ENCODE data around the gene DDC. TPM values are rescaled to one million over a fixed set of nuclear protein-coding genes. Genes with fewer than 3 reads are reported as not detected.
"Not testable (repeated sequence)": the region's sequence is repeated elsewhere in the genome, so short reads cannot be mapped to it uniquely, and the experiment has no call there.

The DDC gene
- polyA plus RNA-seq, 3 donors, result 64.7 to 86.3 (median 75.1) TPM

GRCh38 chr7:50475340-50475739, 89.9 kb downstream of the DDC start:
- DNase-seq (ENCODE audit: extremely low read depth in 1 of 11, low read depth in 9 of 11, low spot score in 4 of 11), result no peak

- DNase-seq (ENCODE audit: extremely low read depth in 1 of 11, low read depth in 9 of 11, low spot score in 4 of 11), result no peak
Measured at GRCh38 chr7:50474382-50475160, 90.6 kb downstream of the DDC start.

GRCh38 chr7:50473531-50473930, 91.7 kb downstream of the DDC start:
- DNase-seq (ENCODE audit: extremely low read depth in 1 of 11, low read depth in 9 of 11, low spot score in 4 of 11), result no peak

GRCh38 chr7:50472427-50472826, 92.8 kb downstream of the DDC start:
- DNase-seq (ENCODE audit: extremely low read depth in 1 of 11, low read depth in 9 of 11, low spot score in 4 of 11), result no peak

GRCh38 chr7:50471970-50472369, 93.2 kb downstream of the DDC start:
- DNase-seq (ENCODE audit: extremely low read depth in 1 of 11, low read depth in 9 of 11, low spot score in 4 of 11), result no peak

GRCh38 chr7:50470250-50471163, 94.7 kb downstream of the DDC start:
- DNase-seq (ENCODE audit: extremely low read depth in 1 of 11, low read depth in 9 of 11, low spot score in 4 of 11), result no peak

GRCh38 chr7:50469181-50469580, 96.0 kb downstream of the DDC start:
- no peak for DNase-seq (ENCODE audit: extremely low read depth in 1 of 11, low read depth in 9 of 11, low spot score in 4 of 11)

GRCh38 chr7:50467817-50468610, 97.2 kb downstream of the DDC start:
- peak in 9 of 11 donors; percentile 46 to 65 (median 52) for DNase-seq (ENCODE audit: extremely low read depth in 1 of 11, low read depth in 9 of 11, low spot score in 4 of 11)

- DNase-seq (ENCODE audit: extremely low read depth in 1 of 11, low read depth in 9 of 11, low spot score in 4 of 11), result no peak
Measured at GRCh38 chr7:50466815-50467585, 98.2 kb downstream of the DDC start.

GRCh38 chr7:50463035-50463434, 102.2 kb downstream of the DDC start:
- no peak for DNase-seq (ENCODE audit: extremely low read depth in 1 of 11, low read depth in 9 of 11, low spot score in 4 of 11)

GRCh38 chr7:50462361-50462760, 102.8 kb downstream of the DDC start:
- no peak for DNase-seq (ENCODE audit: extremely low read depth in 1 of 11, low read depth in 9 of 11, low spot score in 4 of 11)

GRCh38 chr7:50461695-50462094, 103.5 kb downstream of the DDC start:
- DNase-seq (ENCODE audit: extremely low read depth in 1 of 11, low read depth in 9 of 11, low spot score in 4 of 11), result no peak

GRCh38 chr7:50459183-50459582, 106.0 kb downstream of the DDC start:
- DNase-seq (ENCODE audit: extremely low read depth in 1 of 11, low read depth in 9 of 11, low spot score in 4 of 11), result not testable (repeated sequence)

GRCh38 chr7:50458651-50459050, 106.6 kb downstream of the DDC start:
- not testable (repeated sequence) for DNase-seq (ENCODE audit: extremely low read depth in 1 of 11, low read depth in 9 of 11, low spot score in 4 of 11)

GRCh38 chr7:50456371-50457123, 108.7 kb downstream of the DDC start:
- no peak for DNase-seq (ENCODE audit: extremely low read depth in 1 of 11, low read depth in 9 of 11, low spot score in 4 of 11)

- DNase-seq (ENCODE audit: extremely low read depth in 1 of 11, low read depth in 9 of 11, low spot score in 4 of 11), result no peak
Measured at GRCh38 chr7:50455658-50456057, 109.5 kb downstream of the DDC start.

GRCh38 chr7:50454968-50455367, 110.2 kb downstream of the DDC start:
- DNase-seq (ENCODE audit: extremely low read depth in 1 of 11, low read depth in 9 of 11, low spot score in 4 of 11), result no peak

GRCh38 chr7:50450590-50451032, 114.6 kb downstream of the DDC start:
- DNase-seq (ENCODE audit: extremely low read depth in 1 of 11, low read depth in 9 of 11, low spot score in 4 of 11), result peak in 1 of 11 donors; percentile 9
